Mesenchymal stem cell (in vitro differentiated cells and primary cell): ENCODE measurements around the gene SMIM44.

ENCODE experiments used
- DNase-seq: peaks from one replicate; pipeline ENCODE4 v3.0.0-alpha.2; 2013
- H2AFZ ChIP-seq: one replicate; pipeline ENCODE4 v1.6.1; 2013; ENCODE audit warnings: low read depth, mild to moderate bottlenecking, control low read depth, inconsistent platforms, low read length, moderate library complexity
- H2AK5ac ChIP-seq: 2 replicates; pipeline ENCODE4 v1.6.1; 2013; ENCODE audit warnings: low read length, moderate library complexity, mild to moderate bottlenecking, inconsistent platforms; ENCODE audit not compliant: severe bottlenecking
- H2BK120ac ChIP-seq: one replicate; pipeline ENCODE4 v1.6.1; 2013; ENCODE audit warnings: low read depth, mild to moderate bottlenecking, inconsistent platforms, low read length, moderate library complexity
- H2BK12ac ChIP-seq, 2 experiments: one replicate each; pipeline ENCODE4 v1.6.1; 2013; ENCODE audit warnings: inconsistent platforms in 2 of 2, low read length in 2 of 2, mild to moderate bottlenecking in 2 of 2, moderate library complexity in 2 of 2, control low read depth in 1 of 2
- H2BK15ac ChIP-seq: one replicate; pipeline ENCODE4 v1.6.1; 2013; ENCODE audit warnings: mild to moderate bottlenecking, low read depth, inconsistent platforms; ENCODE audit not compliant: poor library complexity, severe bottlenecking
- H2BK5ac ChIP-seq: 2 replicates; pipeline ENCODE4 v1.6.1; 2013; ENCODE audit warnings: low read depth, mild to moderate bottlenecking, low read length, control low read depth, inconsistent platforms; ENCODE audit not compliant: poor library complexity, severe bottlenecking
- H3K14ac ChIP-seq, 2 experiments: one replicate each; pipeline ENCODE4 v1.6.1; 2013; ENCODE audit warnings: inconsistent platforms in 2 of 2, low read length in 2 of 2, control low read depth in 1 of 2, mild to moderate bottlenecking in 1 of 2, moderate library complexity in 1 of 2
- H3K18ac ChIP-seq, 2 experiments: one replicate each; pipeline ENCODE4 v1.6.1; 2013; ENCODE audit warnings: inconsistent platforms in 2 of 2, low read length in 2 of 2, control low read depth in 1 of 2, low read depth in 1 of 2, mild to moderate bottlenecking in 1 of 2
- H3K23ac ChIP-seq, 2 experiments: one replicate each; pipeline ENCODE4 v1.6.1; 2013; ENCODE audit warnings: inconsistent platforms in 2 of 2, low read length in 2 of 2, mild to moderate bottlenecking in 2 of 2, moderate library complexity in 2 of 2, control low read depth in 1 of 2
- H3K27ac ChIP-seq: 2 replicates; pipeline ENCODE4 v1.5.1; 2013; ENCODE audit warnings: mild to moderate bottlenecking, moderate library complexity, low read length, control low read depth, inconsistent platforms; ENCODE audit not compliant: poor library complexity, severe bottlenecking
- H3K27me3 ChIP-seq, 2 experiments: 2 replicates each; pipeline versions ENCODE4 v1.6.1 to v1.7.0; 2013; ENCODE audit warnings: low read length in 2 of 2, mild to moderate bottlenecking in 2 of 2, moderate library complexity in 2 of 2, control low read depth in 1 of 2, inconsistent platforms in 1 of 2; ENCODE audit not compliant: control insufficient read depth in 1 of 2, insufficient read depth in 1 of 2
- H3K36me3 ChIP-seq, 2 experiments: 2 replicates each; pipeline versions ENCODE4 v1.6.1 to v1.7.0; 2013; ENCODE audit warnings: low read length in 2 of 2, control low read depth in 1 of 2, inconsistent platforms in 1 of 2, low read depth in 1 of 2, mild to moderate bottlenecking in 1 of 2; ENCODE audit not compliant: insufficient read depth in 2 of 2, control insufficient read depth in 1 of 2
- H3K4ac ChIP-seq, 2 experiments: one replicate each; pipeline ENCODE4 v1.6.1; 2013; ENCODE audit warnings: inconsistent platforms in 2 of 2, low read length in 2 of 2, mild to moderate bottlenecking in 2 of 2, moderate library complexity in 2 of 2, control low read depth in 1 of 2, low read depth in 1 of 2
- H3K4me1 ChIP-seq: 2 replicates; pipeline ENCODE4 v1.6.1; 2013; ENCODE audit warnings: low read depth, low read length, control low read depth; ENCODE audit not compliant: control insufficient read depth, insufficient read depth
- H3K4me2 ChIP-seq: 2 replicates; pipeline ENCODE4 v1.6.1; 2013; ENCODE audit warnings: low read length, mild to moderate bottlenecking, inconsistent platforms; ENCODE audit not compliant: poor library complexity, severe bottlenecking
- H3K4me3 ChIP-seq, 2 experiments: 2 replicates each; pipeline versions ENCODE4 v1.5.1 to v1.7.0; 2013; ENCODE audit warnings: low read length in 2 of 2, mild to moderate bottlenecking in 2 of 2, control low read depth in 1 of 2, low read depth in 1 of 2; ENCODE audit not compliant: insufficient read depth in 1 of 2
- H3K79me1 ChIP-seq: replicated peaks from 2 replicates; pipeline ENCODE4 v1.6.1; 2013; ENCODE audit warnings: mild to moderate bottlenecking, control low read depth, low read length, inconsistent platforms; ENCODE audit not compliant: poor library complexity, severe bottlenecking
- H3K9ac ChIP-seq: 2 replicates; pipeline ENCODE4 v1.7.0; 2013; ENCODE audit warnings: mild to moderate bottlenecking, low read length, moderate library complexity
- H3K9me3 ChIP-seq: 2 replicates; pipeline ENCODE4 v1.7.0; 2013; ENCODE audit warnings: mild to moderate bottlenecking, low read length; ENCODE audit not compliant: control insufficient read depth
- H4K8ac ChIP-seq: one replicate; pipeline ENCODE4 v1.6.1; 2013; ENCODE audit warnings: inconsistent platforms, mild to moderate bottlenecking, low read length, moderate library complexity
- H4K91ac ChIP-seq: one replicate; pipeline ENCODE4 v1.6.1; 2013; ENCODE audit warnings: mild to moderate bottlenecking, low read length, inconsistent platforms
- WGBS: methylation state at CpG from one replicate; pipeline ENCODE4 v1.1.7; 2013; ENCODE audit warnings: mixed read lengths; 5-methylcytosine and 5-hydroxymethylcytosine counted together

SMIM44 gene

DNA sequence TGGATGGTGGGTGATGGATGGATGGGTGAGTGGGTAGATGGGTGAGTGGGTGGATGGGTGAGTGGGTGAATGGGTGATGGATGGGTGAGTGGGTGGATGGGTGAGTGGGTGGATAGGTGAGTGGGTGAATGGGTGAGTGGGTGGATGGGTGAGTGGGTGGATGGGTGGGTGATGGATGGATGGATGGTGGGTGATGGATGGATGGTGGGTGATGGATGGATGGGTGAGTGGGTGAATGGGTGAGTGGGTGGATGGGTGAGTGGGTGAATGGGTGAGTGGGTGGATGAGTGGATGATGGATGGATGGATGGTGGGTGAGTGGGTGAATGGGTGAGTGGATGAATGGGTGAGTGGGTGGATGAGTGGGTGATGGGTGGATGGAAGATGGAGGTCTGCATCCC, 5.7 kb downstream of the SMIM44 start:
- Histone ChIP-seq H3K9me3 (no peaks in the 10 kb centered on the region), H3K4ac (no peak overlapping the region), H3K79me1 (no peaks in the 10 kb centered on the region), H3K27me3 (peaks cover 44 to 71% of the 10 kb centered on the region in 2 experiments), H3K4me3 (no peak overlapping the region), H4K8ac (no peak overlapping the region), H3K18ac (no peak overlapping the region), H3K14ac (no peak overlapping the region), H2AK5ac (no peak overlapping the region), H3K23ac (no peak overlapping the region), H3K4me2 (no peak overlapping the region), H3K36me3 (no peaks in the 10 kb centered on the region), H2BK120ac (no peak overlapping the region), H3K27ac (no peak overlapping the region), H4K91ac (no peak overlapping the region), H3K9ac (no peak overlapping the region), H2BK5ac (no peak overlapping the region), H2AFZ (no peak overlapping the region), H2BK15ac (no peak overlapping the region), H3K4me1 (peaks cover 5% of the 10 kb centered on the region), H2BK12ac (no peak overlapping the region)
- DNase-seq: no peak

DNA sequence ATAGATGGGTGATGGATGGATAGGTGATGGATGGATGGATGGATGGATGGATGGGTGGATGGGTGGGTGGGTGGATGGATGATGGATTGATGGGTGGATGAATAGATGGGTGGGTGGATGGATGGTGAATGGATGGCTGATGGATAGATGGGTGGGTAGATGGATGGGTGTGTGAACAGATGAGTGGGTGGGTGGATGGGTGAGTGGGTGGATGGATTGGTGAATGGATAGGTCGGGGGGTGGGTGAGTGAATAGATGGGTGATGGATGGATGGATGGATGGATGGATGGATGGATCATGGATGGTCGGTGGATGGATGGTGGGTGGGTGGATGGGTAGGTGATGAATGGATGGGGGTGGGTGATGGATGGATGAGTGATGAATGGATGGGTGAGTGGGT, 6.4 kb downstream of the SMIM44 start:
- Histone ChIP-seq H3K4me1 (peaks cover 4% of the 10 kb centered on the region), H2BK120ac (no peak overlapping the region), H2AK5ac (no peak overlapping the region), H3K9me3 (no peaks in the 10 kb centered on the region), H3K27ac (no peak overlapping the region), H3K4ac (no peak overlapping the region), H3K23ac (no peak overlapping the region), H2BK12ac (no peak overlapping the region), H2AFZ (no peak overlapping the region), H4K91ac (no peak overlapping the region), H3K18ac (no peak overlapping the region), H3K9ac (no peak overlapping the region), H2BK15ac (no peak overlapping the region), H3K4me2 (no peak overlapping the region), H2BK5ac (no peak overlapping the region), H3K14ac (no peak overlapping the region), H3K36me3 (no peaks in the 10 kb centered on the region), H3K4me3 (no peak overlapping the region), H3K27me3 (peaks cover 38 to 64% of the 10 kb centered on the region in 2 experiments), H3K79me1 (no peaks in the 10 kb centered on the region), H4K8ac (no peak overlapping the region)
- no peak for DNase-seq
- 73% methylated on average over 2 of the region's 2 CpGs for WGBS

DNA sequence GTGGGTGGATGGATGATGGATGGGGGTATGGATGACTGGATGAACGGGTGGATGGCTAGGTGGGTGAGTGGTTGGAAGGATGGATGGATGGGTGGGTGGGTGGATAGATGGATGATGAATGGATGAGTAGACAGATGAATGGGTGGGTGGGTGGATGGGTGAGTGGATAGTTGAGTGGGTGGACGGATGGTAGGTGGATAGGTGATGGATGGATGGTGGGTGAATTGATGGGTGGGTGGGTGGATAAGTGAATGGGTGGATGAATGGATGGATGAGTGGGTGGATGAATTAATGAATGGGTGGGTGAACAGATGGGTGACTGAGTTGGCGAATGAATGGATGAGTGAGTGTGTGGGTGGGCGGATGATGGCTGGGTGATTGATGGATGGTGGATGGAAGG, 7.8 kb downstream of the SMIM44 start:
- Histone ChIP-seq H3K27me3 (peaks cover 32 to 50% of the 10 kb centered on the region in 2 experiments), H3K9ac (no peak overlapping the region), H3K27ac (no peak overlapping the region), H3K23ac (no peak overlapping the region), H3K4me1 (no peaks in the 10 kb centered on the region), H2AK5ac (no peak overlapping the region), H3K36me3 (no peaks in the 10 kb centered on the region), H4K91ac (no peak overlapping the region), H4K8ac (no peak overlapping the region), H2BK15ac (no peak overlapping the region), H2BK12ac (no peak overlapping the region), H3K18ac (no peak overlapping the region), H3K4me3 (no peak overlapping the region), H2BK120ac (no peak overlapping the region), H3K14ac (no peak overlapping the region), H3K9me3 (no peaks in the 10 kb centered on the region), H3K79me1 (no peaks in the 10 kb centered on the region), H3K4me2 (no peak overlapping the region), H2BK5ac (no peak overlapping the region), H2AFZ (no peak overlapping the region), H3K4ac (no peak overlapping the region)
- 71% methylated on average over 4 of the region's 4 CpGs for WGBS
- no peak for DNase-seq

DNA sequence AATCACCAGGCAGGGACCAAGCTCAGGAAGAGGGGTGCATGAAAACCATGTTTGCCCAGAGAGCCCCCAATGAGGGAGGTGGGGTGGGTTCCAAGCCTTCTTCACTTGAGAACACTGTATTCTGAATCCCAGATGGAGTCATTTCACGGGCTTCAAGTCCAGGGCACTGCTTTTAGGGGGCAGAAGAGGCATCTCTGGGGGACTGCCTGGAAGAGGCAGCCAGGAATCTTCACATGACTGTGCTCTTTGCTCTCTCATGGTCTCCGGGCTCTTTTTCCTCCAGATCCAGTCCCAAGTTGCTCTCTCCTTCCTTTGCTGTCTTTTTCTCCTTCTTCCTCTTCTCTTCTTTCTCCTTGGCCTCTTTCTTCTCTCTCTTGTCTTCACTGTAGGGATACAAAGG, 8.6 kb downstream of the SMIM44 start:
- Histone ChIP-seq H3K4me3 (no peak overlapping the region), H2BK5ac (no peak overlapping the region), H2BK15ac (no peak overlapping the region), H3K23ac (no peak overlapping the region), H3K4me1 (no peaks in the 10 kb centered on the region), H3K27ac (no peak overlapping the region), H3K4me2 (no peak overlapping the region), H2BK120ac (no peak overlapping the region), H3K9ac (no peak overlapping the region), H2BK12ac (no peak overlapping the region), H3K4ac (no peak overlapping the region), H2AFZ (no peak overlapping the region), H2AK5ac (no peak overlapping the region), H4K91ac (no peak overlapping the region), H3K9me3 (no peaks in the 10 kb centered on the region), H3K27me3 (peaks cover 32 to 47% of the 10 kb centered on the region in 2 experiments), H3K79me1 (no peaks in the 10 kb centered on the region), H3K18ac (no peak overlapping the region), H3K14ac (no peak overlapping the region), H3K36me3 (no peaks in the 10 kb centered on the region), H4K8ac (no peak overlapping the region)
- 54% methylated on average over 2 of the region's 2 CpGs for WGBS
- DNase-seq: no peak
